Chondrocyte (in vitro differentiated cells): Measurements from ENCODE around the gene PGAM1. TPM values are rescaled to one million over a fixed set of nuclear protein-coding genes. Genes with fewer than 3 reads are reported as not detected.

Experiments
- DNase-seq: peaks from one replicate; pipeline ENCODE4 v3.0.0; 2021; ENCODE audit warnings: mixed read lengths, low spot score
- H3K27ac Mint-ChIP-seq: one replicate; pipeline ENCODE4 v1.8.0; 2021; ENCODE audit warnings: mild to moderate bottlenecking, moderate library complexity, mixed read lengths; ENCODE audit not compliant: unreplicated experiment
- H3K27me3 Mint-ChIP-seq: 2 replicates; pipeline ENCODE4 v1.8.0; 2021; ENCODE audit warnings: low read depth, mixed read lengths
- H3K36me3 Mint-ChIP-seq: 2 replicates; pipeline ENCODE4 v1.8.0; 2021; ENCODE audit warnings: low read depth, mixed read lengths
- H3K4me1 Mint-ChIP-seq: 2 replicates; pipeline ENCODE4 v1.8.0; 2021; ENCODE audit warnings: low read depth, mild to moderate bottlenecking, mixed read lengths
- H3K4me3 Mint-ChIP-seq: one replicate; pipeline ENCODE4 v1.8.0; 2021; ENCODE audit warnings: mild to moderate bottlenecking, moderate library complexity, mixed read lengths; ENCODE audit not compliant: unreplicated experiment
- H3K9me3 Mint-ChIP-seq: 2 replicates; pipeline ENCODE4 v1.8.0; 2021; ENCODE audit warnings: low read depth, mixed read lengths
- CTCF ChIP-seq: fragments of 200-600 bp; sonication (generic); IDR thresholded peaks from 2 replicates; pipeline ENCODE4 v1.5.0; 2021; ENCODE audit warnings: antibody characterized with exemption, mild to moderate bottlenecking, moderate library complexity
- total RNA-seq: library from RNA; stranded (reverse); gene quantifications from 3 replicates; pipeline ENCODE4 v1.2.1, GENCODE V29; 2021

PGAM1 gene
- total RNA-seq, 1 donor from 2014 or later, result 334 TPM

GRCh38 chr10:97383159-97383558, 42.8 kb upstream of the PGAM1 start:
- no peaks in the 10 kb centered on the region for H3K4me1 Mint-ChIP-seq
- no peak overlapping the region for H3K4me3 Mint-ChIP-seq
- TF ChIP-seq CTCF, result no peak
- H3K9me3 Mint-ChIP-seq, result no peaks in the 10 kb centered on the region
- no peak for DNase-seq
- H3K27me3 Mint-ChIP-seq, result no peaks in the 10 kb centered on the region
- peaks cover 11% of the 10 kb centered on the region for H3K36me3 Mint-ChIP-seq
- H3K27ac Mint-ChIP-seq, result no peak overlapping the region

GRCh38 chr10:97384156-97384555, 41.8 kb upstream of the PGAM1 start:
- TF ChIP-seq CTCF, result no peak
- Mint-ChIP-seq H3K9me3 (no peaks in the 10 kb centered on the region), H3K36me3 (peaks cover 17% of the 10 kb centered on the region), H3K27ac (no peak overlapping the region), H3K4me3 (no peak overlapping the region), H3K4me1 (no peaks in the 10 kb centered on the region), H3K27me3 (no peaks in the 10 kb centered on the region)
- DNase-seq, result no peak

GRCh38 chr10:97384641-97385040, 41.4 kb upstream of the PGAM1 start:
- H3K4me1 Mint-ChIP-seq, result no peaks in the 10 kb centered on the region
- no peak overlapping the region for H3K27ac Mint-ChIP-seq
- H3K27me3 Mint-ChIP-seq, result no peaks in the 10 kb centered on the region
- no peak for TF ChIP-seq CTCF
- no peak for DNase-seq
- no peaks in the 10 kb centered on the region for H3K9me3 Mint-ChIP-seq
- no peak overlapping the region for H3K4me3 Mint-ChIP-seq
- H3K36me3 Mint-ChIP-seq, result peaks cover 17% of the 10 kb centered on the region

GRCh38 chr10:97385565-97385964, 40.4 kb upstream of the PGAM1 start:
- no peaks in the 10 kb centered on the region for H3K27me3 Mint-ChIP-seq
- H3K36me3 Mint-ChIP-seq, result peaks cover 20% of the 10 kb centered on the region
- no peak for TF ChIP-seq CTCF
- H3K9me3 Mint-ChIP-seq, result no peaks in the 10 kb centered on the region
- no peak overlapping the region for H3K27ac Mint-ChIP-seq
- DNase-seq, result no peak
- H3K4me3 Mint-ChIP-seq, result no peak overlapping the region
- H3K4me1 Mint-ChIP-seq, result no peaks in the 10 kb centered on the region

GRCh38 chr10:97388152-97388551, 37.8 kb upstream of the PGAM1 start:
- no peaks in the 10 kb centered on the region for H3K9me3 Mint-ChIP-seq
- DNase-seq, result no peak
- H3K4me3 Mint-ChIP-seq, result no peak overlapping the region
- H3K4me1 Mint-ChIP-seq, result no peaks in the 10 kb centered on the region
- no peak for TF ChIP-seq CTCF
- H3K36me3 Mint-ChIP-seq, result peaks cover 22% of the 10 kb centered on the region
- H3K27me3 Mint-ChIP-seq, result no peaks in the 10 kb centered on the region
- no peak overlapping the region for H3K27ac Mint-ChIP-seq
